GM18526 (cell line): ENCODE results near the gene SAMHD1.

Source experiments
- POLR2A ChIP-seq: IDR thresholded peaks from 3 replicates; pipeline ENCODE4 v1.6.1; 2011; ENCODE audit not compliant: insufficient read length; ENCODE audit errors: extremely low read depth

The SAMHD1 gene

DNA sequence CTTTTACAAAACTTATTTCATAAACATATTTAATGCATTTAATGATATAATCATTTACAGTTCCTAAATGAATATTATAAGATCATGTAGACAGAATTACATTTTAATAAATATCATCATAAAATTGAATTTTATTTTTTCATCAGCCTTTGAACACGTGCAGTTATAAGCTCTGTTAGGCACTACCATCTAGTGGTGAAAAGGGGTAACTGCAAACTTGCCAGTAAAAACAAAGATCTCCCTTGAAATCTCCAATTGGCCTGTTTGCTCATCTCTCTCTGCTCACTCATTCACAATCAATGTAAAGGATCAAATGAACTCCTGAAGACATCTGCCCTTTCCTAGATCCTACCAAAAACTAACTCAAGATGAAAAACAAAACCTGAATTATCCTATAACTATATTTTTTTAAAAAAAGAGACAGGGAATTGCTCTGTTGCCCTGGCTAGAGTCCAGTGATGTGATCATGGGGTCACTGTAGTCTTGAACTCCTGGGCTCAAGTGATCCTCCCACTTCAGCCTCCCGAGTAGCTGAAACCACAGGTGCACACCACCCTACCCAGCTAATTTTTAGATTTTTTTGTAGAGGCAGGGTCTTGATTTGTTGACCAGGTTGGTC is 31.7 kb downstream of the SAMHD1 start:
- TF ChIP-seq POLR2A, result no peak

DNA sequence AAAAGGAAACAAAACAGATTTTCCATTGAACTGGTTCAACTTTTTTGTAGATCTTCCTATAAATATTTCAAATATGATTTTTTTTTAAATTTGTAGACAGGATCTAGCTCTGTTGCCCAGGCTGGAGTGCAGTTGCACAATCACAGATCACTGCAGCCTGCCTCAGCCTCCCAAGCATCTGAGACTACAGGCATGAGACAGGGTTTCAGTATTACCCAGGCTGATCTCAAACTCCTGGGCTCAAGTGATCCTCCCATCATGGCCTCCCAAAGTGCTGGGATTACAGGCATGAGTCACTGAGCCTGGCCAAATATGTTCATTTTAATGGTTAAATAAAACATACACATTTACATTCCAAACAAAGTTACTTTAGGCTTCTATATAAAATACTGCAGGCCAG is 33.6 kb downstream of the SAMHD1 start:
- no peak for TF ChIP-seq POLR2A

DNA sequence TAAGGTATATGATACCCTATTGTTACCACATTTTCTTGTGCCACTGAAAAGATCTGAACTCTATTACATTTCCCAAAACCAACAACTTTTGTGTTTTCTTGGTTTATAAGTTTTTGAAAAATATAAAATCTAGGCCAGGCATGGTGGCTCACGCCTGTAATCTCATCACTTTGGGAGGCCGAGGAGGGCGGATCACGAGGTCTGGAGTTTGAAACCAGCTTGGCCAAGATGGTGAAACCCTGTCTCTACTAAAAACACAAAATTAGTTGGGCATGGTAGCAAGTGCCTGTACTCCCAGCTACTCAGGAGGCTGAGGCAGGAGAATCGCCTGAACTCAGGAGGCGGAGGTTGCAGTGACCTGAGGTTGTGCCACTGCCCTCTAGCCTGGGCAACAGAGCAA is 34.3 kb downstream of the SAMHD1 start:
- TF ChIP-seq POLR2A, result no peak

DNA sequence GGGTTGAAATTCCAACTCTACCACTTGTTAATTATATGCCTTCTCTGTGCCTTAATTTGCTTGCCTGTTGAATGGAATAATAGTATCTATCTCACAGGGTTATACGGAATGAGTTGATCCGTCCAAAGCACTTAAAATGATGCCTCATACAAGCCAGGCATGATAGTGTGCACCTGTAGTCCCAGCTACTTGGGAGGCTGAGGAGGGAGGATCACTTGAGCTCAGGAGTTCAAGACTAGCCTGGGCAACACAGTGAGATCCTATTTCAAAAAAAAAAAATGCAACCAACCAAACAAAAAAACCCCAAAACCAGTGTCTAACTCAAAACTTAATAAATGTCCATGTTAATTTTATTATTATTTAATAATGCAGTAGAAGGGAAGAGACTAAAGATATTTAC is 35.3 kb downstream of the SAMHD1 start:
- no peak for TF ChIP-seq POLR2A

DNA sequence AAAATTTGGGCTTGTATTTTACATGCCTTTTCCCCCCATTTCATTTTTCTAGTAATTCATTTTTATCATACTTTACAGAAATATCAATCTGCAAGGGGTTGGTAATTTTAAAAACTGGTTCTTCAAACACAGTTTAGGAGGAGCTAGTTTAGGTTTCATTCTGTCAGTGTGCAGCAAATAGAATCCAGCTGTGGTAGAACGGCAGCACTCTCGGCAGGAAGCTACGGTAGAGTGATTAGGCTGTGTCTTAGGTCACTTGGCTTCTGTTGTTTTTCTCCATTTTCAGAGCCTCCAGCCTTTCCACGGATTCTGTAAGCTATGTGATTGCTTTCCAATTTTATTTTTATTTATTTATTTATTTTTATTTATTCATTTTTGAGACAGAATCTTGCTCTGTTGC is 42.9 kb downstream of the SAMHD1 start:
- no peak for TF ChIP-seq POLR2A

DNA sequence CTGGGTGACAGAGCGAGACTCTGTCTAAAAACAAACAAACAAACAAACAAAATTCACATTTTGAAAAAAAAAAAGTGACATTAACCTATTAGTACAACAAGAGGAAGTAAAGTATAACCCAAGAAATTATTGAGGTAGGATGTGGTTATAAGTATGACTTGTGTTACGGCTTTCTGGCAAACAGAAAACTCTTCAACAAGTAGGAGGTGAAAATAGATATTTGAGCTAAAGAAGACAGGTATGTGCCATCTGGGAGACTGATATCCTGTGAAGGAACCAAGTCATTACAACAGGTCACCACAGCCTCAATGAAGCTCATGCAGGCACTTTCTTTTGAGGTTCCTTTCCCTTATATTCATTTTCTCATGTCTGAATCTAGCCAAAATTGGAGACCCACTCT is 46.8 kb downstream of the SAMHD1 start:
- TF ChIP-seq POLR2A, result no peak

GRCh38 chr20:36895036-36895435 is 56.5 kb downstream of the SAMHD1 start:
- no peak for TF ChIP-seq POLR2A

DNA sequence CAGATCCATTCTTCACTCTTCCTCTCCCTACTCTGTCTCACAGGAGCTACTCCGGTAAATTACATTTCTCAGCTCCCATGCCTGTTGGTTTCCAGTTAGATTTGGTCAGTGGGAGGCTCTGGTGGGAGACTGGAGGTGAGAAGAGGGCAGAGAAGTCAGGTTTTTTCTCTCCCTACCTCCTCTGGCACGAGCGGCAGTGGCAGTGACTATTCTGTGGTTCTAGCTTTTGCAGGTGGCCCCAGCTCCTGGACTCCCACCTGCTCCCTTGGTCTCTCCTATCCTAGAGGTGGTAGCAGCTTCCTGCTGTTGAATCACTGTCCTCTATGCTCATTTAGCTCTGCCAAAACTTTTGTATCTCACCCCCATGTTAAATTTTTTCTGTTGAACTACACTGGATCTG is 57.7 kb downstream of the SAMHD1 start:
- TF ChIP-seq POLR2A, result no peak

- no peak for TF ChIP-seq POLR2A
These were observed 60.3 kb downstream of the SAMHD1 start for GRCh38 chr20:36891211-36891610.

- TF ChIP-seq POLR2A, result no peak
These were observed 60.9 kb downstream of the SAMHD1 start for GRCh38 chr20:36890586-36890985.

- no peak for TF ChIP-seq POLR2A
These were observed 62.5 kb downstream of the SAMHD1 start for GRCh38 chr20:36888880-36889516.

- no peak for TF ChIP-seq POLR2A
These were observed 63.8 kb downstream of the SAMHD1 start for GRCh38 chr20:36887752-36888090.

DNA sequence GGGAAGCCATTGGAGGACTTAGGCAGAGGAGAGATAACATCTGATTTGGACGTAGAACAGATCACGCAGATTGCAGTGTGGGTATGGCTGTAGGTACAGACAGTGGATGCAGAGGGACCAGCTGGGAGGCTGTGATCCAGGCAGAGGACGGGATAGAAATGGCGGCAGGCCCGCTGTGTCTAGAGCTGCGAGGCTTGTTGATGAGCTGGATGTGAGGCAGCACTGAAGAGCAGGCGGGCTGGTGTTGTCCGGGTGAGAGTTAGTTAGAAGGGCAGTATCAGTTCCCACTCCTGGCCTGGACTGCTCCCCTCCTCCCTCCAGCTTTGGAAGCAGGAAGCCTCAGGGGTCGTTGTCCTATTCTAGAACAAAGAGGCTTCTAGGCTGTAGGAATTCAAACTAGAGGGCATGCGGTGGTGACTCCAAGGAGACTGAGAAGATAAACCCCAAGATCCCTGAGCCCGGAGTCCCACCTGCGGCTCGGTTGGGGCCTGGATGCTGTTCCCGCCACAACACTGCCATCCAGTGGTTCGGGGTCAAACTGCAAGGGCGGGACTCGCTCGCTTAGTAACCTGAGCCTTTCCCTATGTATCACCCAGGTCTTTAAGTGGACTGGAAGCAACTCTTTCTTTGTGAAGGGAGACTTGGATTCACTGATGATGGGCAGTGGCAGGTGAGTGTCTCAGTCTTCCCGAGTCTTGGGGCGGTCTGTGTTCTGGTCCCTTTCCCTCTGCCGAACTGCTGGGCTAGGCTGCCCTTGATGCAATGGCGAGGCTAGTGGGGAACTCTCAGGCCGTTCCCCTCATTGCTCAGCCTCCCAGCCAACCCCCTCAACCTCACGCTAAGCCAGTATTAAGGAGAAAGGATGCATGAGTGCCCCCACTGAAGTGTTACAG is 64.4 kb downstream of the SAMHD1 start:
- TF ChIP-seq POLR2A, result no peak

GRCh38 chr20:36885356-36885755 is 66.2 kb downstream of the SAMHD1 start:
- TF ChIP-seq POLR2A, result no peak

- TF ChIP-seq POLR2A, result no peak
These were observed 67.5 kb downstream of the SAMHD1 start for GRCh38 chr20:36883977-36884535.

DNA sequence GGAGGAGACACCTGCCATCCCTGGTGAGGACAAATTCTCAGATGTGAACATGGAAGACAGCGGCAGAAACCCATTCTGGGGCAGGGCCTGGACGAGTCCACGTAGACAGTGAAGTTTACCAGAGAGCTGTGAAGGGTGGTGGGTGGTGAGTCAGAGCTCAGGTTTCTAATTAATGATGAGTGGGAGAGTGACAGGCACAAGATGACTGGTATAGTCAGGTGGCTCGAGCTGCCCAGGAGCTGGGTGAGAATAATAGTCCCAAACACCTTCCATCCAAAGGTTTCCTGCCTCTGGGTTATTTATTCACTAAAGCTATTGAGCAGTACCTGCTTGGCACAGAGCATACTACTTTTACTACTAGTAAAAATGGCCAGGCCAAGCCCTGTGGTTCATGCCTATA is 69.6 kb downstream of the SAMHD1 start:
- no peak for TF ChIP-seq POLR2A
